ENCODE data around the gene DHRS7B.

DHRS7B gene

DNA sequence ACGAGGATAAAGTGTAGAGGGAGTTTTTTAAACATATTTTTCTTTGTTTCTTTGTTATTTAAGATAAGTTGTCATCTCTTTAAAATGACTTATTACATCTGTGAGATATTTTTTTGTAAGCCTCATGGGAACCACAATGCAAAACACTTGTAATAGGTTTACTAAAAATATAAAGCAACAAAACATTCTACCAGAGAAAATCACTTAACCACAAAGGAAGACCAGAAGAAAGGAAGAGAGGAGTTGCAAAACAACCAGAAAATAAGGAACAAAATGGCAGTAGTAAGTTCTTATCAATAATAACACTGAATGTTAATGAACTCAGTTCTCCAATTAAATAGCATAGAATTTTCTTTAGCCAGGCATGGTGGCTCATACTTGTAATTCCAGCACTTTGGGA, 22.9 kb downstream of the DHRS7B start:
- Histone ChIP-seq H3K23ac (ENCODE audit: low read length) (no peak overlapping the region), H3K27me3 (ENCODE audit: insufficient read depth, low read length, poor library complexity) (no peaks in the 10 kb centered on the region), H3K36me3 (ENCODE audit: control insufficient read depth, insufficient read depth, low read length) (no peaks in the 10 kb centered on the region), H3K9ac (ENCODE audit: low read length) (no peak overlapping the region), H4K8ac (ENCODE audit: low read depth, low read length) (no peak overlapping the region), H3K56ac (ENCODE audit: low read length) (no peak overlapping the region), H3K4ac (ENCODE audit: low read depth, low read length) (no peak overlapping the region), H3K79me2 (ENCODE audit: control insufficient read depth, insufficient read depth, low read length) (no peaks in the 10 kb centered on the region), H3K4me2 (ENCODE audit: low read length) (no peak overlapping the region), H3K4me1 (ENCODE audit: control insufficient read depth, low read depth, low read length) (no peaks in the 10 kb centered on the region), H3K4me3 (ENCODE audit: low read length) (no peak overlapping the region), H3K27ac (ENCODE audit: low read depth, low read length) (no peak overlapping the region), H2BK5ac (ENCODE audit: low read length) (no peak overlapping the region), H3K18ac (ENCODE audit: low read length) (no peak overlapping the region), H3K79me1 (ENCODE audit: low read length) (no peaks in the 10 kb centered on the region), H4K5ac (ENCODE audit: low read length) (no peak overlapping the region), H2BK15ac (replicated peaks; ENCODE audit: low read depth) (no peak overlapping the region), H2BK120ac (ENCODE audit: low read depth, low read length) (no peak overlapping the region), H2AK5ac (ENCODE audit: low read length) (no peak overlapping the region)
- no peak for DNase-seq
- WGBS (ENCODE audit: extremely low coverage, insufficient coverage, low lambda C conversion rate), result 100% methylated on average over 1 of the region's 1 CpG

DNA sequence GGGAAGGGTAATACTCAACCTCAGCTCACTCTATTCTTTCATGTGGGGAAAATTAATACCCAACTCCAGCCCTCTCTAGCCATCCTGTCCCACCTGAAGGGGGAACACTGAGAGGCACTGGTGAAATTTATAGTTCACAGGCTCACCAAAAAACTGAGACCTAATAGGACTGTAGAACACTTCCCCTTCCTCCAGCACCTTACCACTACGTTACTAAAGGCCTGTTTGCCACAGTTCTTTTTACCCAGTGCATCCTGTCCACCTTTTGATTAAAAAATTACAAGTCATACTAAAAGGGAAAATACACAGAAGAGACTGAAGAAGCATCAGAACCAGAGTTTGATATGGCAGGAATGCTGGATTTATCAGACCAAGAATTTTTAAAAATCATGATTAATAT, 26.0 kb downstream of the DHRS7B start:
- H3K79me1 ChIP-seq (ENCODE audit: low read length), result no peaks in the 10 kb centered on the region
- H3K27me3 ChIP-seq (ENCODE audit: insufficient read depth, low read length, poor library complexity), result no peaks in the 10 kb centered on the region
- H2BK120ac ChIP-seq (ENCODE audit: low read depth, low read length), result no peak overlapping the region
- H3K36me3 ChIP-seq (ENCODE audit: control insufficient read depth, insufficient read depth, low read length), result no peaks in the 10 kb centered on the region
- H2AK5ac ChIP-seq (ENCODE audit: low read length), result no peak overlapping the region
- H2BK5ac ChIP-seq (ENCODE audit: low read length), result no peak overlapping the region
- H4K5ac ChIP-seq (ENCODE audit: low read length), result no peak overlapping the region
- H3K4me3 ChIP-seq (ENCODE audit: low read length), result no peak overlapping the region
- H3K27ac ChIP-seq (ENCODE audit: low read depth, low read length), result no peak overlapping the region
- no peak for DNase-seq
- WGBS (ENCODE audit: extremely low coverage, insufficient coverage, low lambda C conversion rate), result no CpG with 5 or more reads among the region's 1 CpG
- no peak overlapping the region for H3K4me2 ChIP-seq (ENCODE audit: low read length)
- no peak overlapping the region for H3K4ac ChIP-seq (ENCODE audit: low read depth, low read length)
- no peaks in the 10 kb centered on the region for H3K79me2 ChIP-seq (ENCODE audit: control insufficient read depth, insufficient read depth, low read length)
- H3K18ac ChIP-seq (ENCODE audit: low read length), result no peak overlapping the region
- H3K9ac ChIP-seq (ENCODE audit: low read length), result no peak overlapping the region
- H3K23ac ChIP-seq (ENCODE audit: low read length), result no peak overlapping the region
- no peak overlapping the region for H4K8ac ChIP-seq (ENCODE audit: low read depth, low read length)
- H3K56ac ChIP-seq (ENCODE audit: low read length), result no peak overlapping the region
- no peak overlapping the region for H2BK15ac ChIP-seq (replicated peaks; ENCODE audit: low read depth)
- H3K4me1 ChIP-seq (ENCODE audit: control insufficient read depth, low read depth, low read length), result no peaks in the 10 kb centered on the region

DNA sequence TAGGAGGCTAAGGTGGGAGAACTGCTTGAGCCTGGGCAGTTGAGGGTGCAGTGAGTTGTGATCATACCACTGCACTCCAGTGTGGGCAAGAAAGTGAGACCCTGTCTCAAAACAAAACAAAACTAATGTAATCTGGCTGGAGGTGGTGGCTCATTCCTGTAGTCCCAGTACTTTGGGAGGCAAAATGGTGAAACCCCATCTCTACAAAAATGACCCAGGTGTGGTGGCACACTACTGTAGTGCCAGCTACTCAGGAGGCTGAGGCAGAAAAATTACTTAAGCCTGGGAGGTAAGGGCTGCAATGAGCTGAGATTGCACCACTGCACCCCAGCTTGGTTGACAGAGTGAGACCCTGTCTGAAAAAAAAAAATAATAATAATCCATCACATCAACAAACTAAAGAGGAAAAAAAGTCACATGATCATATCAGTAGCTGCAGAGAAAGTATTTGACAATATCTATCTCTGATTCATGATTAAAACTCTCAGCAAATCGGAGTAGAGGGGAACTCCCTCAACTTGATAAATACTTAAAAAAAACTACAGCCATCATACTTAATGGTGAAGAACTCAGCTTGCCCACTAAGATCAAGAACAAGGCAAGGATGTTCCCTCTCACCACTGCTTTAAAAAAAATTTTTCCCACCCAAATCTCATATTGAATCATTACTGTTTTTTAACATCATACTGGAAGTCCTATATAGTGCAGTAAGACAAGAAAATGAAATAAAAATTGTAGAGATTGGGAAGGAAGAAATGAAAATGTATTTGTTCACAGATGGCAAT, 31.0 kb downstream of the DHRS7B start:
- Histone ChIP-seq H3K4me1 (ENCODE audit: control insufficient read depth, low read depth, low read length) (no peaks in the 10 kb centered on the region), H3K27ac (ENCODE audit: low read depth, low read length) (no peak overlapping the region), H2BK5ac (ENCODE audit: low read length) (no peak overlapping the region), H3K18ac (ENCODE audit: low read length) (no peak overlapping the region), H3K4me3 (ENCODE audit: low read length) (no peak overlapping the region), H3K27me3 (ENCODE audit: insufficient read depth, low read length, poor library complexity) (no peaks in the 10 kb centered on the region), H3K56ac (ENCODE audit: low read length) (no peak overlapping the region), H3K79me1 (ENCODE audit: low read length) (no peaks in the 10 kb centered on the region), H4K5ac (ENCODE audit: low read length) (no peak overlapping the region), H3K4me2 (ENCODE audit: low read length) (no peak overlapping the region), H3K9ac (ENCODE audit: low read length) (no peak overlapping the region), H3K23ac (ENCODE audit: low read length) (no peak overlapping the region), H2AK5ac (ENCODE audit: low read length) (no peak overlapping the region), H3K36me3 (ENCODE audit: control insufficient read depth, insufficient read depth, low read length) (no peaks in the 10 kb centered on the region), H2BK15ac (replicated peaks; ENCODE audit: low read depth) (no peak overlapping the region), H3K4ac (ENCODE audit: low read depth, low read length) (no peak overlapping the region), H4K8ac (ENCODE audit: low read depth, low read length) (no peak overlapping the region), H3K79me2 (ENCODE audit: control insufficient read depth, insufficient read depth, low read length) (no peaks in the 10 kb centered on the region), H2BK120ac (ENCODE audit: low read depth, low read length) (no peak overlapping the region)
- DNase-seq, result no peak
- WGBS (ENCODE audit: extremely low coverage, insufficient coverage, low lambda C conversion rate), result no CpG with 5 or more reads among the region's 1 CpG

DNA sequence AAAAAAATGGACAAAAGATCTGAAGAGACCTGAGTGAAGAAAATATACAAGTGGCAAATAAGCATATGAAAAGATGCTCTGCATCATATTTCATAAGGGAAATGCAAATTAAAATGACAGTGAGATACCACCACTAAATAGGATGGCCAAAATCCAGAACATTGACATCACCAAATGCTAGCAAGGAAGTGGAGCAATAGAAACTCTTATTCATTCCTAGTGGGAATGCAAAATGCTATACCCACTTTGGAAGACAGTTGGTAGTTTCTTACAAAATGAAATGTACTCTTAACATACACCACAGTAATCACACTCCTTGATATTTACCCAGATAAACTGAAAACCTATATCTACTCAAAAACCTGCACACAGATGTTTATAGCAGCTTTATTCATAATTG, 33.6 kb downstream of the DHRS7B start:
- no peak overlapping the region for H3K27ac ChIP-seq (ENCODE audit: low read depth, low read length)
- no peak overlapping the region for H2BK120ac ChIP-seq (ENCODE audit: low read depth, low read length)
- no peak overlapping the region for H3K23ac ChIP-seq (ENCODE audit: low read length)
- H2BK5ac ChIP-seq (ENCODE audit: low read length), result no peak overlapping the region
- H3K4me3 ChIP-seq (ENCODE audit: low read length), result no peak overlapping the region
- H3K4me1 ChIP-seq (ENCODE audit: control insufficient read depth, low read depth, low read length), result no peaks in the 10 kb centered on the region
- H3K4ac ChIP-seq (ENCODE audit: low read depth, low read length), result no peak overlapping the region
- H3K36me3 ChIP-seq (ENCODE audit: control insufficient read depth, insufficient read depth, low read length), result no peaks in the 10 kb centered on the region
- H3K27me3 ChIP-seq (ENCODE audit: insufficient read depth, low read length, poor library complexity), result no peaks in the 10 kb centered on the region
- no peak overlapping the region for H3K56ac ChIP-seq (ENCODE audit: low read length)
- no peak overlapping the region for H4K5ac ChIP-seq (ENCODE audit: low read length)
- no peaks in the 10 kb centered on the region for H3K79me2 ChIP-seq (ENCODE audit: control insufficient read depth, insufficient read depth, low read length)
- DNase-seq, result no peak
- no peaks in the 10 kb centered on the region for H3K79me1 ChIP-seq (ENCODE audit: low read length)
- no peak overlapping the region for H2AK5ac ChIP-seq (ENCODE audit: low read length)
- H2BK15ac ChIP-seq (replicated peaks; ENCODE audit: low read depth), result no peak overlapping the region
- H3K18ac ChIP-seq (ENCODE audit: low read length), result no peak overlapping the region
- no peak overlapping the region for H3K4me2 ChIP-seq (ENCODE audit: low read length)
- no peak overlapping the region for H3K9ac ChIP-seq (ENCODE audit: low read length)
- no peak overlapping the region for H4K8ac ChIP-seq (ENCODE audit: low read depth, low read length)

DNA sequence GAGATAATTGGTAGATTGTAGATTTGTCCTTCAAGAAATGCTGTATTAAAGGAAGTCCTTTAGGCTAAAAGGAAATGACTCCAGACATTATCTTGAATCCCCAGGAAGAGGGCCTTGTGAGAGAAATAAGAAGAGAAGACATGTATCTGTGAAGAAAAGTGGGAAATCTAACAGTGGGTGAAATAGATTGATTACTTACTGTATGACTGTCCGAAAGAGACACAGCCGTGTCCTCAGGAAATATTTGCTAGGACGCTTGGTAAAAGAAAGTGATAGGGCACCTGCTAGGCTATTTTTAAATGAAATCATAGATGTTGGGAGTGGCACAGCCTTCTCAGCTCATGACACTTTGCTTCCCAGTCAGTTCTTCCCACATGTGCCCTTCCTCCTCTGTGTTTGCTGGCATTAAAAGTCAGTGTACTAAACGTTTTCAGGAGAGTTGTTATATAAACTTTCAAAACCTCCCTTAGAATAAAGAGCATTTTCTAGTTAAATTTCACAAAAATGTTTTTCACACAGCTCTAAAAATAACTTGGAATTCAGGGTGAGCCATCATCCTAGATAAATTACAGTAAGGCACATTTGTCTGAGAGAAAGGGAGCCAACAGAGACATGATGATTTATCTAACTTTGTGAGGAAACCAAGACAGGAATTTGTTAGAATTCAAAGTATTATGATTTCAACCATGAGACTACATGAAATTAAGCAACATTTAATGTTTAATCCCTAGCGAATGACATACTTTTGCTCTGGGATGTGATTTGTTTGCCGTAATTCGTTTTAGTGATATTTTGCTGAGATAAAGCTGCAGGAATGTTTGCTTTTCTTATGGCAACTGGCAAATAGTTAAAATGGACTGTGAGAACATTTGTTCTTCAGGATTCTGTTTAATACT, 35.0 kb downstream of the DHRS7B start:
- Histone ChIP-seq H3K4me2 (ENCODE audit: low read length) (no peak overlapping the region), H4K5ac (ENCODE audit: low read length) (no peak overlapping the region), H3K4ac (ENCODE audit: low read depth, low read length) (no peak overlapping the region)

More for the DNA sequence above, 35.0 kb downstream of the DHRS7B start:
- Histone ChIP-seq H3K27me3 (ENCODE audit: insufficient read depth, low read length, poor library complexity) (no peaks in the 10 kb centered on the region), H4K8ac (ENCODE audit: low read depth, low read length) (no peak overlapping the region), H3K79me1 (ENCODE audit: low read length) (no peaks in the 10 kb centered on the region), H3K18ac (ENCODE audit: low read length) (no peak overlapping the region), H3K27ac (ENCODE audit: low read depth, low read length) (no peak overlapping the region), H3K9ac (ENCODE audit: low read length) (no peak overlapping the region), H3K79me2 (ENCODE audit: control insufficient read depth, insufficient read depth, low read length) (no peaks in the 10 kb centered on the region), H3K23ac (ENCODE audit: low read length) (no peak overlapping the region), H2BK5ac (ENCODE audit: low read length) (no peak overlapping the region), H3K4me3 (ENCODE audit: low read length) (no peak overlapping the region), H2AK5ac (ENCODE audit: low read length) (no peak overlapping the region), H2BK120ac (ENCODE audit: low read depth, low read length) (no peak overlapping the region), H2BK15ac (replicated peaks; ENCODE audit: low read depth) (no peak overlapping the region), H3K56ac (ENCODE audit: low read length) (no peak overlapping the region), H3K4me1 (ENCODE audit: control insufficient read depth, low read depth, low read length) (no peaks in the 10 kb centered on the region), H3K36me3 (ENCODE audit: control insufficient read depth, insufficient read depth, low read length) (no peaks in the 10 kb centered on the region)
- WGBS (ENCODE audit: extremely low coverage, insufficient coverage, low lambda C conversion rate), result no CpG with 5 or more reads among the region's 7 CpGs
- DNase-seq, result no peak
